Subcutaneous adipose tissue (tissue), 4 donors: ENCODE data around the gene DEAF1. TPM values are rescaled to one million over a fixed set of nuclear protein-coding genes. Genes with fewer than 3 reads are reported as not detected.

Experiments
- total RNA-seq, 4 donors: library from RNA; depleted of rRNA; stranded (reverse); fragments of >200 nt; gene quantifications; one replicate each; pipeline ENCODE4 v1.1.0, GENCODE V29; 2016
- TF ChIP-seq, protein P1 (sequence below): fragments of 450-650 bp; IDR thresholded peaks from one replicate; pipeline ENCODE4 v1.5.1; 2016; ENCODE audit warnings: low read depth, mild to moderate bottlenecking, control low read depth, antibody characterized with exemption, moderate library complexity

Gene DEAF1
- total RNA-seq, 4 donors from 2014 or later: 14.0 to 28.4 (median 18.4) TPM

DNA sequence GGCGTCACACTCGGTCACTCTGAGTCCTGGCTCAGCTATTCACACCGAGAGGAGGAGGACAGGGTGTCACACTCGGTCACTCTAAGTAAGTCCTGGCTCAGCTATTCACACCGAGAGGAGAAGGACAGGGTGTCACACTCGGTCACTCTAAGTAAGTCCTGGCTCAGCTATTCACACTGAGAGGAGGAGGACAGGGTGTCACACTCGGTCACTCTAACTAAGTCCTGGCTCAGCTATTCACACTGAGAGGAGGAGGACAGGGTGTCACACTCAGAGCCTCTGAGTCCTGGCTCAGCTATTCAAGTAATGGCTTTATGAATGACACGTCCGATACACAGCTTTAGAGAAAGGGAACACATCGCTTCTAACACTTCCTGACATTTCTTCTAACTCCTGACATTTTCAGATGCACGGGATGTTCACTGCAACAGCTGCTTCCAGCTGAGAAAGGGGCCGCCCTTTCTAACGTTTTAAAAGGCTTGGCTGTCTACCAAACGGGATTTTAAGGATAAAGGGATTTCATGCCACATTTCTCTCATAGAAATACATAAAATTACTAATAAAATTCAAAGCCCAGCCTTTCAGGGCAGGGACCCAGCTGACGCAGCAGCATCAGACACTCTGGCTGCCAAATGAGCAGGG lies 29.8 kb downstream of the DEAF1 start:
- TF ChIP-seq, protein P1, sequence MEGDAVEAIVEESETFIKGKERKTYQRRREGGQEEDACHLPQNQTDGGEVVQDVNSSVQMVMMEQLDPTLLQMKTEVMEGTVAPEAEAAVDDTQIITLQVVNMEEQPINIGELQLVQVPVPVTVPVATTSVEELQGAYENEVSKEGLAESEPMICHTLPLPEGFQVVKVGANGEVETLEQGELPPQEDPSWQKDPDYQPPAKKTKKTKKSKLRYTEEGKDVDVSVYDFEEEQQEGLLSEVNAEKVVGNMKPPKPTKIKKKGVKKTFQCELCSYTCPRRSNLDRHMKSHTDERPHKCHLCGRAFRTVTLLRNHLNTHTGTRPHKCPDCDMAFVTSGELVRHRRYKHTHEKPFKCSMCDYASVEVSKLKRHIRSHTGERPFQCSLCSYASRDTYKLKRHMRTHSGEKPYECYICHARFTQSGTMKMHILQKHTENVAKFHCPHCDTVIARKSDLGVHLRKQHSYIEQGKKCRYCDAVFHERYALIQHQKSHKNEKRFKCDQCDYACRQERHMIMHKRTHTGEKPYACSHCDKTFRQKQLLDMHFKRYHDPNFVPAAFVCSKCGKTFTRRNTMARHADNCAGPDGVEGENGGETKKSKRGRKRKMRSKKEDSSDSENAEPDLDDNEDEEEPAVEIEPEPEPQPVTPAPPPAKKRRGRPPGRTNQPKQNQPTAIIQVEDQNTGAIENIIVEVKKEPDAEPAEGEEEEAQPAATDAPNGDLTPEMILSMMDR: no peak

DNA sequence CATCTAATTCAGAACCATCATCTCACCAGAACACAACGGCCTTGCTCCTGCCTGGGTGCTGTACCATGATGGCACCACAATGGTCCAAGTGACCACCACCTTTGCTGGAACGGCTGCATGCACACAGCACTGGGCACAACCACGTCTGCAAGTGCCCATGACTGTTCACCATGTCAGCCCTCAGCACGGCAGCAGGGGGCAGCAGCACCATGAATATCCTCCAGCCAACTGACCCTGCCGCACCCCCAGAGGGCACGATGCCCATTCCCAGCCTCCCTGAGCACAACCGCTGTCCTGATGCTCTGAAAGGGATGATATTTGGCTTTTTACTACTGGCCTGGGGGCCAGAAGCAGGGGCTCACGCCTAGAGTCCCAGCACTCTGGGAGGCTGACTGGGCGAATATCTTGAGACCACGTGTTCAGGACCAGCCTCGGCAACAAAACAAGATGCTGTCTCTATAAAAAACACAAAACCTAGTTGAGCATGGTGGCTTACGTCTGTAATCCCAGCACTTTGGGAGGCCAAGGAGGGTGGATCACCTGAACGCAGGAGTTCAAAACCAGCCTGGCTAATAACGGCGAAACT lies 32.2 kb downstream of the DEAF1 start:
- TF ChIP-seq, protein P1: no peak

DNA sequence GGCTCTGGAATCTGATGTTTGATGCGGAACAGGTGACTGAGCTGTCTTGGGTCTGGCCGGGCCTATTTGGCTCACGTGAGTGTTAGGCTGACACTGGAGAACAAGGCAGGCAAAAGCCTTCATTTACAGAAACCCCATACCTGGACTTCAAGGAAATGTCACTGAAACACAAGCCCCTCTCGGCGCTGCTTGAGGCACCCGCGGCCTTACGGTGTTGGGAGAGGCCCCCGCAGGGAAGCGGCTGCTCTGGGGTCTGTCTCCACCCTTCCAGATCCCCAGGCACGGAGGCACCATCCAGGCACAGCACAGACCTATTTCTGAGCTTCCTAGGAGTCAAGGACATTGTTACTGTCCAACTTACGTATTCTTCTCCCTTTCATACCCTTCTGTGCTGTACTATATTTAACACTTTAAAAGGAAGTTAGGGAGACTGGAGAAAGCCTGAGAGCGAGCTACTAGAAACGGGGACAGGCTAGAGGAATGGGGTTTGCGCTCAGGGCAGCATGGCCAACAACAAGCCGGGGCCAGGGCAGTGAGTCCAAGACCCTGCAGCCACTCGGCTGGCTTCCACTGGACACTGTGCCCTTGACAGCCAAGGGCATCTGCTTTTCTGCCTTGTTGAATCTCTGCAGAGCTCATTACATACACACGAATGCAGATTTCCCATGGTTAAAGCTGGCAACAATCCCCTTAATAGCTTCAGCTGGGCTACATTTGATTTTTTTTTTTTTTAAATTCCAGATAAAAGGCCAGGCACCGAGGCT lies 34.2 kb downstream of the DEAF1 start:
- TF ChIP-seq, protein P1: no peak

DNA sequence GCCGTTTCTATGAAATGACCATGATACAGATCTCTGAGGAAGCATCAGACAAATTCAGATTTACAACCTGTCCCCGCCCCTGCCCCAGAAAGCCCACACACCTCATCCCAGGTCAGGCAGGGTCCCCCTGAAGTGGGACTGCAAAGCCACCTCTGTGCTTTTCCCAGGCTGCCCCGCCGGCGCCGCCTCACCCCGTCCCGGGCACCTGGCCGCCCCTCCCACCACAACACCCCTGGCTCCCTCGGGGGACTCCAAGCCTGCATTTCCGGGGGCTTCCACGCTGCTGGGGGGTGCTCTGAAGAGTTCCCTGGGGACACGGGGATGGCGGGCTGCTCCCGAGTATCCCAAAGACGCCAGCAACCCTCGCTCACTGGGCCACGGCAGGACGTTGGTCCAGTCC lies 34.7 kb downstream of the DEAF1 start:
- TF ChIP-seq, protein P1: no peak

DNA sequence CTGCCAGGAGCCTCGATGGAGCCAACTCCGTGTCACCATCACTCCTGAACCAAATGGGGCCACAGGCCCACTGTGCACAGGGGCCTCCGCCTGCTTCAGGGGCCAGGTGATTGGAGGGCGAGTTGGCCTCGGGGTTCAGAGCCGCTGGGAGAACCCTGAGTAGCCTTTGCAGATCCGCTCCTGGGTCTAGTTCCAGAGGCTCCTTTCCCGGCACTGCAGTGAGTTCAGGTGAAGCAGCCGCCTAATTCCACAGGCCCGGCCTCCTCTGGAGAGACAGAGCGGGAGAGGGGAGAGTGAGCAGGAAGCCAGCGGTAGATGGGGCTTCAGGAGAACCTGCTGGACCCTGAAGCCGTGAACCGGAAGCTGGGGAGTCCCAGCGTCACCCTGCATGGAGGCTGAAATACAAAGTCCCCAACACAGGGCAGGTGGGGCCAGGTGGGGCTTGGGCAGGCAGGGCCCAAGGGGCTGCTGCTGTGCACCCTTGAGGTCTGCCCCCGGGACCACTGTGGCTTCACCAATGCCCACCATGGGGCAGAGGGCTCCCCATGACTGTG lies 35.4 kb downstream of the DEAF1 start:
- TF ChIP-seq, protein P1: no peak

DNA sequence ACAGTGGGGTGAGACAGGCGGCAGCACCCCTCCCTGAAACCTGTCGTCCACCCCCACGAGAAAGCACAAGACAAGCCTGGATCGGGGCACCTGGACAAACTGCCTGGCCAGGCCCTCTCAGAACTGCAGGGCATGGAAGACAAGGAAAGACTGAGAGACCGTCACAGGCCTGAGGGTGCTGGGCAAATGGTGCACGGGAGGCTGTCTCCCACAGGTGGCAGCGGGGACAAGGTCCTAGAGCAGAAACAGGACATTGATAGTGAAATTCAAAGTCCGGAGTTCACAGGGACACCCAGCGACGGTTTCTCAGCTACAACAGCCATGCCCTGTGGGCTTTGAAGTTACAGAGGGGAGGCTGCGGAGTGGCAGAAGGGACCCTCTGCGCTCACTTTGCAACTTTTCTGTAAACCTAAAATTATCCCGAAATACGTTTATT lies 37.3 kb downstream of the DEAF1 start:
- TF ChIP-seq, protein P1: no peak

DNA sequence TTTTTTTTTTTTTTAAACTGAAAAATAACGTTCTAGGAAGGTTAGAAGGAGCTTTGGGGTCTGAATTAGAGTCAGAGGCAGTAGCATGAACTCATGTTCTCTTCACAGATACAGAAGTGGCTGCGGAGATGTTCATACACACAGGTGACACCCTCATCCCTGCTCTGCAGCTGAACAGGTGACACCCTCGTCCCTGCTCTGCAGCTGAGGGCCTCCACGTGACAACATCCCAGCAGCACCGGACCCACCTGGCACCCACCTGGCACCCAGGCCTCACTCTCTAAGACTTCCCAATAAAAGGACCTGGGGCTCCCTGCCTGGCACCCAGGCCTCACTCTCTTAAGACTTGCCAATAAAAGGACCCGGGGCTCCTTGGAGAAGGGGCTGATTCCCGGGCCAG lies 38.2 kb downstream of the DEAF1 start:
- TF ChIP-seq, protein P1: no peak
